IMR-90 (cell line): ENCODE data around the gene NAA80. TPM values are rescaled to one million over a fixed set of nuclear protein-coding genes. Genes with fewer than 3 reads are reported as not detected.

Experiments used
- ATAC-seq: fragments of 200-7000 bp; cut with Tn5 transposase; 2 replicates; pipeline ENCODE4 v1.9.1; 2020; ENCODE audit warnings: low read depth, mild to moderate bottlenecking, moderate library complexity
- BruUV-seq: library from RNA; stranded (reverse); fragments of 400-500 nt; replicated peaks from 2 replicates; lab custom pipeline; 2021; lab: Mats Ljungman, UMichigan
- CTCF ChIA-PET: fragments of 300-600 bp; formaldehyde crosslinking; extraction: SDS; loops from one replicate; lab custom pipeline; 2021; ENCODE audit warnings: antibody characterized with exemption; lab: Yijun Ruan, JAX
- POLR2A ChIA-PET: fragments of 300-600 bp; sonication (Branson Sonifier 250); formaldehyde crosslinking; loops from one replicate; lab custom pipeline; 2022; ENCODE audit warnings: antibody characterized with exemption; ENCODE audit not compliant: unreplicated experiment; lab: Charles Lee
- DNase-seq: peaks from one replicate; pipeline ENCODE4 v3.0.0; 2013
- H2AFZ ChIP-seq: replicated peaks from 2 replicates; pipeline ENCODE3; 2013; ENCODE audit warnings: low read length, mild to moderate bottlenecking; ENCODE audit not compliant: poor library complexity
- H2AK5ac ChIP-seq: 2 replicates; pipeline ENCODE4 v1.6.1; 2013; ENCODE audit warnings: low read depth, low read length, inconsistent platforms
- H2AK9ac ChIP-seq: replicated peaks from 2 replicates; pipeline ENCODE3; 2013; ENCODE audit warnings: mild to moderate bottlenecking, low read depth, low read length, moderate library complexity; ENCODE audit not compliant: poor library complexity
- H2BK120ac ChIP-seq: 2 replicates; pipeline ENCODE4 v1.6.1; 2013; ENCODE audit warnings: low read depth, low read length, inconsistent platforms
- H2BK15ac ChIP-seq: 3 replicates; pipeline ENCODE4 v1.6.1; 2013; ENCODE audit warnings: low read depth, low read length, inconsistent platforms
- H2BK20ac ChIP-seq: 2 replicates; pipeline ENCODE4 v1.6.1; 2013; ENCODE audit warnings: low read depth, mild to moderate bottlenecking, inconsistent platforms, low read length, moderate library complexity
- H2BK5ac ChIP-seq: 2 replicates; pipeline ENCODE4 v1.6.1; 2013; ENCODE audit warnings: mild to moderate bottlenecking, low read depth, low read length, inconsistent platforms; ENCODE audit not compliant: poor library complexity, severe bottlenecking
- H3K14ac ChIP-seq: replicated peaks from 2 replicates; pipeline ENCODE4 v1.6.1; 2013; ENCODE audit warnings: low read depth, low read length, inconsistent platforms
- H3K18ac ChIP-seq: 2 replicates; pipeline ENCODE4 v1.6.1; 2013; ENCODE audit warnings: low read depth, low read length, control low read depth
- H3K23ac ChIP-seq: 2 replicates; pipeline ENCODE4 v1.6.1; 2013; ENCODE audit warnings: low read depth, low read length, inconsistent platforms
- H3K27ac ChIP-seq: 2 replicates; pipeline ENCODE4 v1.5.1; 2013; ENCODE audit warnings: mild to moderate bottlenecking, control low read depth, low read length; ENCODE audit not compliant: insufficient read depth
- H3K27me3 ChIP-seq: 2 replicates; pipeline ENCODE4 v1.6.1; 2013; ENCODE audit warnings: low read length; ENCODE audit not compliant: control insufficient read depth, insufficient read depth
- H3K36me3 ChIP-seq: 2 replicates; pipeline ENCODE4 v1.6.1; 2013; ENCODE audit warnings: low read length, mixed read lengths; ENCODE audit not compliant: control insufficient read depth, insufficient read depth
- H3K4ac ChIP-seq: 2 replicates; pipeline ENCODE4 v1.6.1; 2013; ENCODE audit warnings: low read depth, low read length, inconsistent platforms
- H3K4me1 ChIP-seq: 2 replicates; pipeline ENCODE4 v1.6.1; 2013; ENCODE audit warnings: low read length, mixed read lengths; ENCODE audit not compliant: control insufficient read depth, insufficient read depth
- H3K4me2 ChIP-seq: 2 replicates; pipeline ENCODE4 v1.6.1; 2013; ENCODE audit warnings: low read depth, mild to moderate bottlenecking, control low read depth, low read length, moderate library complexity
- H3K4me3 ChIP-seq: 2 replicates; pipeline ENCODE4 v1.5.1; 2013; ENCODE audit warnings: low read depth, mild to moderate bottlenecking, control low read depth, low read length, moderate library complexity; ENCODE audit not compliant: insufficient read depth
- H3K56ac ChIP-seq: 2 replicates; pipeline ENCODE4 v1.6.1; 2013; ENCODE audit warnings: low read length, inconsistent platforms; ENCODE audit not compliant: insufficient read depth; ENCODE audit errors: extremely low read depth
- H3K79me1 ChIP-seq, 2 experiments: 2 replicates each; pipeline ENCODE4 v1.6.1; 2013; ENCODE audit warnings: low read length in 2 of 2, inconsistent platforms in 1 of 2, low read depth in 1 of 2
- H3K9ac ChIP-seq: 2 replicates; pipeline ENCODE4 v1.6.1; 2013; ENCODE audit warnings: low read depth, low read length, control low read depth
- H3K9me1 ChIP-seq: 2 replicates; pipeline ENCODE4 v1.6.1; 2013; ENCODE audit warnings: low read length, inconsistent platforms; ENCODE audit not compliant: insufficient read depth
- H3K9me3 ChIP-seq: 2 replicates; pipeline ENCODE4 v1.6.1; 2013; ENCODE audit warnings: low read length; ENCODE audit not compliant: control insufficient read depth, insufficient read depth
- H4K20me1 ChIP-seq: 2 replicates; pipeline ENCODE4 v1.6.1; 2013; ENCODE audit warnings: low read length, inconsistent platforms; ENCODE audit not compliant: insufficient read depth
- H4K5ac ChIP-seq: 2 replicates; pipeline ENCODE4 v1.6.1; 2013; ENCODE audit warnings: mild to moderate bottlenecking, low read depth, low read length, control low read depth
- H4K8ac ChIP-seq, 2 experiments: 2 replicates each; pipeline ENCODE4 v1.6.1; 2013; ENCODE audit warnings: low read depth in 2 of 2, low read length in 2 of 2, control low read depth in 1 of 2, inconsistent platforms in 1 of 2
- H4K91ac ChIP-seq: 2 replicates; pipeline ENCODE4 v1.6.1; 2013; ENCODE audit warnings: low read depth, low read length, inconsistent platforms; ENCODE audit not compliant: insufficient read depth
- BHLHE40 ChIP-seq: fragments of 150-350 bp; IDR thresholded peaks from 2 replicates; pipeline ENCODE4 v1.6.1; 2016; ENCODE audit warnings: mild to moderate bottlenecking, low read depth, low read length
- CEBPB ChIP-seq: IDR thresholded peaks from 2 replicates; pipeline ENCODE4 v1.6.1; 2012; ENCODE audit warnings: low read depth, low read length, improper control_type of control experiment
- FOS ChIP-seq: fragments of 150-350 bp; IDR thresholded peaks from 2 replicates; pipeline ENCODE4 v1.6.1; 2016; ENCODE audit warnings: low read depth, low read length
- MAZ ChIP-seq: IDR thresholded peaks from 2 replicates; pipeline ENCODE4 v1.6.1; 2012; ENCODE audit warnings: low read depth, mild to moderate bottlenecking, low read length, improper control_type of control experiment, moderate library complexity, borderline replicate concordance
- MXI1 ChIP-seq: IDR thresholded peaks from 2 replicates; pipeline ENCODE4 v1.6.1; 2012; ENCODE audit warnings: low read depth, mild to moderate bottlenecking, low read length, moderate library complexity, borderline replicate concordance
- RAD21 ChIP-seq: IDR thresholded peaks from 2 replicates; pipeline ENCODE4 v1.6.1; 2012; ENCODE audit warnings: low read length, improper control_type of control experiment
- RCOR1 ChIP-seq: IDR thresholded peaks from 2 replicates; pipeline ENCODE4 v1.6.1; 2012; ENCODE audit warnings: mild to moderate bottlenecking, low read length, improper control_type of control experiment; ENCODE audit not compliant: insufficient replicate concordance
- WGBS, 2 experiments: methylation state at CpG; one replicate each; pipeline versions ENCODE4 v1.1.5 to v1.1.7; 2013; ENCODE audit warnings: missing lambda C conversion rate in 2 of 2; ENCODE audit not compliant: insufficient read length in 1 of 2; ENCODE audit errors: extremely low coverage in 2 of 2; 5-methylcytosine and 5-hydroxymethylcytosine counted together
- dilution Hi-C: fragments of 300-500 bp; cut with HindIII; formaldehyde crosslinking; loops from one replicate; pipeline ENCODE4 v1.14.3; 2018; ENCODE audit warnings: low sequenced_read_pairs; ENCODE audit not compliant: unreplicated experiment
- in situ Hi-C: fragments of 300-500 bp; cut with MboI; formaldehyde crosslinking; loops from 3 replicates; pipeline ENCODE4 v1.14.3; 2019; ENCODE audit warnings: low sequenced_read_pairs, inconsistent platforms, mixed read lengths
- intact Hi-C: fragments of 100-400 bp; cut with micrococcal nuclease; formaldehyde crosslinking; loops from 2 replicates; pipeline ENCODE4 v1.10.0; 2022
- polyA plus RNA-seq, 3 experiments: library from polyadenylated mRNA; depleted of rRNA; stranded (reverse); fragments of >200 nt; gene quantifications; 2 replicates each; pipeline ENCODE4 v1.2.3, GENCODE V29; 2012; ENCODE audit warnings: low replicate concordance in 1 of 3
- total RNA-seq: library from RNA; depleted of rRNA; stranded (reverse); fragments of >200 nt; gene quantifications from 2 replicates; pipeline ENCODE4 v1.2.3, GENCODE V29; 2012
- TF ChIP-seq, protein P1 (sequence below): conservative IDR thresholded peaks from 2 replicates; pipeline ENCODE4 v1.5.1; 2012; ENCODE audit warnings: mild to moderate bottlenecking, low read depth, low read length, improper control_type of control experiment
- TF ChIP-seq, protein P2 (sequence below): fragments of 150-350 bp; IDR thresholded peaks from 2 replicates; pipeline ENCODE4 v1.6.1; 2017; ENCODE audit warnings: mild to moderate bottlenecking, antibody characterized with exemption, low read length, low read depth

The NAA80 gene
- total and polyA plus RNA-seq, 2 of the 4 experiments (the other 2 are of a cell fraction) = 5.0 to 14.4 TPM

DNA sequence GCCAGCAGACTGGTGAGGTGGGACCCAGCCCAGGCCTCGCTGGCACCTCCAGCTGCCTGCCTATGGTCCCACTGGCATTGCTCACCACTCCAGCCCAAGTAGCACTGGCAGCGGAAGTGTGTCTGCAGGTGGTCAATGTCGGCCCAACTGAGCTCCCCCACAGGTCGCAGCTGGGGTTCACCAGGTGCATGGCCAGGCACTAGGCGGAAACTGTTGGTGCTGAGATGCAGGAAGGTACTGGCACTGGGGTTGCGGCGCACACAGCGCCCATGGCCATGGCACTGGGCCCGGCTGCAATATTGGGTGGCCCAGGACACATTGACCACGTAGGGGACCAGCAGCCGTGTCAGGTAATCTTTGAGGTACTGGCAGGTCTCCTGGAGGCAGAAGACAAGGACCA is 19.0 kb upstream of the NAA80 start:
- Histone ChIP-seq H3K14ac (no peak overlapping the region), H3K4me3 (no peak overlapping the region), H3K27me3 (no peaks in the 10 kb centered on the region), H2AK9ac (no peak overlapping the region), H4K8ac (no peak overlapping the region), H2BK5ac (no peak overlapping the region), H3K4me2 (no peak overlapping the region), H2AK5ac (no peak overlapping the region), H4K5ac (no peak overlapping the region), H2AFZ (no peak overlapping the region), H4K20me1 (0 out of 2 replicates have a peak, but pooled peaks cover 18% of the 10 kb centered on the region), H3K9me1 (peaks cover 23% of the 10 kb centered on the region), H4K91ac (no peak overlapping the region), H3K56ac (no peak overlapping the region), H3K79me1 (peaks cover 29 to 57% of the 10 kb centered on the region in 2 experiments), H2BK20ac (no peak overlapping the region), H3K18ac (no peak overlapping the region), H3K4me1 (peaks cover 25% of the 10 kb centered on the region), H2BK120ac (no peak overlapping the region), H3K4ac (no peak overlapping the region), H3K27ac (no peak overlapping the region), H3K23ac (no peak overlapping the region), H2BK15ac (no peak overlapping the region), H3K9ac (no peak overlapping the region), H3K9me3 (no peaks in the 10 kb centered on the region), H3K36me3 (peaks cover 38% of the 10 kb centered on the region)
- TF ChIP-seq BHLHE40 (no peak), FOS (no peak), RAD21 (no peak), RCOR1 (no peak), MXI1 (no peak), CEBPB (no peak), MAZ (no peak)
- TF ChIP-seq, protein P1, sequence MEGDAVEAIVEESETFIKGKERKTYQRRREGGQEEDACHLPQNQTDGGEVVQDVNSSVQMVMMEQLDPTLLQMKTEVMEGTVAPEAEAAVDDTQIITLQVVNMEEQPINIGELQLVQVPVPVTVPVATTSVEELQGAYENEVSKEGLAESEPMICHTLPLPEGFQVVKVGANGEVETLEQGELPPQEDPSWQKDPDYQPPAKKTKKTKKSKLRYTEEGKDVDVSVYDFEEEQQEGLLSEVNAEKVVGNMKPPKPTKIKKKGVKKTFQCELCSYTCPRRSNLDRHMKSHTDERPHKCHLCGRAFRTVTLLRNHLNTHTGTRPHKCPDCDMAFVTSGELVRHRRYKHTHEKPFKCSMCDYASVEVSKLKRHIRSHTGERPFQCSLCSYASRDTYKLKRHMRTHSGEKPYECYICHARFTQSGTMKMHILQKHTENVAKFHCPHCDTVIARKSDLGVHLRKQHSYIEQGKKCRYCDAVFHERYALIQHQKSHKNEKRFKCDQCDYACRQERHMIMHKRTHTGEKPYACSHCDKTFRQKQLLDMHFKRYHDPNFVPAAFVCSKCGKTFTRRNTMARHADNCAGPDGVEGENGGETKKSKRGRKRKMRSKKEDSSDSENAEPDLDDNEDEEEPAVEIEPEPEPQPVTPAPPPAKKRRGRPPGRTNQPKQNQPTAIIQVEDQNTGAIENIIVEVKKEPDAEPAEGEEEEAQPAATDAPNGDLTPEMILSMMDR = no peak
- TF ChIP-seq, protein P2, sequence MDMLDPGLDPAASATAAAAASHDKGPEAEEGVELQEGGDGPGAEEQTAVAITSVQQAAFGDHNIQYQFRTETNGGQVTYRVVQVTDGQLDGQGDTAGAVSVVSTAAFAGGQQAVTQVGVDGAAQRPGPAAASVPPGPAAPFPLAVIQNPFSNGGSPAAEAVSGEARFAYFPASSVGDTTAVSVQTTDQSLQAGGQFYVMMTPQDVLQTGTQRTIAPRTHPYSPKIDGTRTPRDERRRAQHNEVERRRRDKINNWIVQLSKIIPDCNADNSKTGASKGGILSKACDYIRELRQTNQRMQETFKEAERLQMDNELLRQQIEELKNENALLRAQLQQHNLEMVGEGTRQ = no peak
- intact Hi-C loops (no loop called here), dilution Hi-C loops (no loop called here), in situ Hi-C loops (no loop called here)
- ATAC-seq = no peak
- POLR2A ChIA-PET = no interaction called here
- 95% methylated on average over 10 of the region's 11 CpGs; no CpG with 5 or more reads in 1 of the 2 experiments for WGBS, 2 experiments
- CTCF ChIA-PET = no interaction called here
- DNase-seq = no peak
- BruUV-seq = TSS peak; percentile 38
